GM21360 (cell line): ENCODE data around the gene TEX36.
"Not testable (repeated sequence)": the region's sequence is repeated elsewhere in the genome, so short reads cannot be mapped to it uniquely, and the experiment has no call there.

ENCODE experiments used
- ATAC-seq: cut with Tn5 transposase; IDR thresholded peaks from one replicate; pipeline ENCODE4 v1.9.1; 2021; ENCODE audit warnings: mild to moderate bottlenecking, moderate library complexity; ENCODE audit not compliant: unreplicated experiment

The TEX36 gene

GRCh38 chr10:125634606-125635005, 48.4 kb downstream of the TEX36 start:
- no peak for ATAC-seq

- ATAC-seq, result no peak
These were observed 49.4 kb downstream of the TEX36 start for GRCh38 chr10:125633517-125633999.

GRCh38 chr10:125631806-125632205, 51.2 kb downstream of the TEX36 start:
- ATAC-seq, result no peak

- ATAC-seq, result peak; percentile 59
These were observed 53.1 kb downstream of the TEX36 start for GRCh38 chr10:125629758-125630376.

GRCh38 chr10:125628104-125629049, 54.6 kb downstream of the TEX36 start:
- ATAC-seq, result no peak

GRCh38 chr10:125627646-125628045, 55.3 kb downstream of the TEX36 start:
- no peak for ATAC-seq

GRCh38 chr10:125626671-125627070, 56.3 kb downstream of the TEX36 start:
- no peak for ATAC-seq

- no peak for ATAC-seq
These were observed 57.4 kb downstream of the TEX36 start for GRCh38 chr10:125625586-125625985.

- no peak for ATAC-seq
These were observed 58.2 kb downstream of the TEX36 start for GRCh38 chr10:125624800-125625199.

GRCh38 chr10:125621052-125621451, 61.9 kb downstream of the TEX36 start:
- ATAC-seq, result no peak

- no peak for ATAC-seq
These were observed 62.6 kb downstream of the TEX36 start for GRCh38 chr10:125620401-125620800.

- not testable (repeated sequence) for ATAC-seq
These were observed 69.9 kb downstream of the TEX36 start for GRCh38 chr10:125613062-125613461.

- ATAC-seq, result no peak
These were observed 71.2 kb downstream of the TEX36 start for GRCh38 chr10:125611756-125612155.

- ATAC-seq, result no peak
These were observed 71.7 kb downstream of the TEX36 start for GRCh38 chr10:125611216-125611615.

GRCh38 chr10:125609859-125610258, 73.1 kb downstream of the TEX36 start:
- ATAC-seq, result no peak

- ATAC-seq, result no peak
These were observed 74.5 kb downstream of the TEX36 start for GRCh38 chr10:125608474-125608873.

GRCh38 chr10:125607689-125608290, 75.2 kb downstream of the TEX36 start:
- no peak for ATAC-seq

- no peak for ATAC-seq
These were observed 76.5 kb downstream of the TEX36 start for GRCh38 chr10:125606414-125607010.
